Measurements from ENCODE around the gene LAMA3.

GRCh38 chr18:23971097-23971440 is 281.8 kb downstream of the LAMA3 start:
- TF ChIP-seq POLR2AphosphoS5 (IDR thresholded peaks at IDR 0.05) (no peak), POLR2A (IDR thresholded peaks at IDR 0.05) (no peak)
- TF ChIP-seq, protein P1, sequence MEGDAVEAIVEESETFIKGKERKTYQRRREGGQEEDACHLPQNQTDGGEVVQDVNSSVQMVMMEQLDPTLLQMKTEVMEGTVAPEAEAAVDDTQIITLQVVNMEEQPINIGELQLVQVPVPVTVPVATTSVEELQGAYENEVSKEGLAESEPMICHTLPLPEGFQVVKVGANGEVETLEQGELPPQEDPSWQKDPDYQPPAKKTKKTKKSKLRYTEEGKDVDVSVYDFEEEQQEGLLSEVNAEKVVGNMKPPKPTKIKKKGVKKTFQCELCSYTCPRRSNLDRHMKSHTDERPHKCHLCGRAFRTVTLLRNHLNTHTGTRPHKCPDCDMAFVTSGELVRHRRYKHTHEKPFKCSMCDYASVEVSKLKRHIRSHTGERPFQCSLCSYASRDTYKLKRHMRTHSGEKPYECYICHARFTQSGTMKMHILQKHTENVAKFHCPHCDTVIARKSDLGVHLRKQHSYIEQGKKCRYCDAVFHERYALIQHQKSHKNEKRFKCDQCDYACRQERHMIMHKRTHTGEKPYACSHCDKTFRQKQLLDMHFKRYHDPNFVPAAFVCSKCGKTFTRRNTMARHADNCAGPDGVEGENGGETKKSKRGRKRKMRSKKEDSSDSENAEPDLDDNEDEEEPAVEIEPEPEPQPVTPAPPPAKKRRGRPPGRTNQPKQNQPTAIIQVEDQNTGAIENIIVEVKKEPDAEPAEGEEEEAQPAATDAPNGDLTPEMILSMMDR (IDR thresholded peaks at IDR 0.05 in 8 of 11, conservative IDR thresholded peaks at IDR 0.05 in 3 of 11): no peak

Measured in spleen (tissue), 7 donors.